Astrocyte of the spinal cord (primary cell): Measurements from ENCODE around the gene SEC14L5.

ENCODE experiments used
- DNase-seq: peaks from one replicate; pipeline ENCODE4 v3.0.0; 2011; ENCODE audit warnings: low read depth, low spot score
- H3K4me3 ChIP-seq: 2 replicates; pipeline ENCODE4 v1.5.1; 2011; ENCODE audit warnings: low read depth, mild to moderate bottlenecking, low read length, moderate library complexity
- CTCF ChIP-seq: IDR thresholded peaks from 2 replicates; pipeline ENCODE4 v1.5.1; 2012; ENCODE audit warnings: low read depth, mild to moderate bottlenecking, low read length, inconsistent platforms
- in situ Hi-C: cut with HindIII; loops from 2 replicates; pipeline ENCODE4 v1.10.0; 2017; ENCODE audit warnings: low sequenced_read_pairs

The SEC14L5 gene

DNA sequence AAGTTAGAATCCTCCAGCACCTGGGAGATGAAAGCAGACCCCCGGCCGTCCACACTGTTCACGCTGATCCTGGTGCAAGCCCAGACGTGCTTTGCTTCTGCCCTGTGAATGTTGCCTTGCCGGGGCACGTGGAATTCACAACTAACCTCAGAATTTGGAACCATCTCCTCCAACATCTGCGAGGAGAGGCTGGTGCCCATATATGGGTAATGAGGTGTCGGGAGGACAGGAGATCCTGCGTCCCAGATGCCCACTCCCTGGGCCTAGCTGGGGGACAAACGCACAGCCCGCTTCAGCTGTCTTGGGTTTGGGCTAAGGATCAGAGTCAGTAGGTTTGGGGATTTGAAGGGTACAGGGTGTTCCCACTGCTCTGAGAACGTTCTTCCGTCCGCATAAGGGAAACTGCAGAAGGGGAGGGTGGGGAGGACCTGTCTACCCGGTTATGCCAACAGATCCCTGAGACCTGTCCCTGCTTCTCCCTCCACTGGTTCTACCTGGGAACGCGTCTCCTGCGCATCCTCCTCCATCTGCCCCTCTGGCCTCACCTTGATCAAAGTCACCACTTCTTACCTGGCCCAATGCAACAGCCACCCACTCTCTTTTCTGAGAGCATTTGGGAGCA, 35.3 kb upstream of the SEC14L5 start:
- no peak for TF ChIP-seq CTCF
- in situ Hi-C loops, result no loop called here
- DNase-seq, result no peak
- H3K4me3 ChIP-seq, result no peak overlapping the region

- no peak overlapping the region for H3K4me3 ChIP-seq
- DNase-seq, result no peak
- TF ChIP-seq CTCF, result no peak
- in situ Hi-C loops, result no loop called here
Measured at GRCh38 chr16:4923853-4924252, 34.3 kb upstream of the SEC14L5 start.

DNA sequence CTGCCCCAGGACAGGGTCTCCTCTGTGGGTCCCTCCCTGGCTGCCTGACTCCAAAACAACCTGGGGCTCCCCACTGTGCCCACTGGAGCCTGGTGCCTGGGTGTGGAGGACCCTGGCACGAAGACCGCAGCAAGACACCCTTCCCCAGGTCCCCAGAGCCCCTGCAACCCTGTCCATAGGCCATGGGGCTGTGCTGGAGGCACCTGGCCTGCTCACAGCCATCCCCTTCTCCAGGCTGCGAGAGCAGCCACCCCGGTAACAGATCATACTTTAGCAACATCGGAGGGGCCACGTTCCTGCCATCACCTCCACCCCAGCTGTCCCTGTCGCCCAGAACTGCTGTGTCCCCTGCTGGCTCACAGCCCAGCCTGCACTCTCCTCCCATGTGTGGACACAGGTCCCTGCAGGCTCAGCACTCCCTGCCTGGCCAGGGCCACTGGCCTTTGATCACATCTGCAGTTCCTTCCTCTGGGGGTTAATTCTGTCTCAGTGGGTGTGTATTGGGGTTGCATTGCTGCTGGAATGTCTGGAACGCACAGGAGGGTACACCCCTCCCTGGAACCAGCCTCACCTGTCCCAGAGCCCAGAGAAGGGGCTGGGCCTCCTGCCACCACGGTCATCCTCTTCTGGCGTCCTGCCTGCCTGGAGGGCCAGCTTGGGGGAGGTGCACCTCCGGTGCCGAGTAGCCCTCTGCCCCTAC, 33.4 kb upstream of the SEC14L5 start:
- DNase-seq, result no peak
- H3K4me3 ChIP-seq, result no peak overlapping the region
- in situ Hi-C loops, result no loop called here
- no peak for TF ChIP-seq CTCF

DNA sequence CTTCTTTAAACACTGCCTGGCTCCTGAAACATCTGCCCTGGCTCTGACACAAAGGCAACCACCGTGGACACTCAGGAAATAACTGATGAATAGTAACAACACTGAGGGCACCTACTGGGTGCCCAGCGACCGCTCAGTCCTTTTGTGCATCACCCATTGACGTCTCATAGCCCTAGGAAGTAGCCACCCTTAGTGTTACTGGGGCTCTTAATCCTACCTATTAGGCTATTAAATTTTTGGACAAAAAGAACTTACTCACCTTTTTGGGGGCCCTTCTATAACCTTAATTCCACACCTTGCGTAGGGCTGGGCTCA, 32.9 kb upstream of the SEC14L5 start:
- in situ Hi-C loops, result no loop called here
- no peak for TF ChIP-seq CTCF
- H3K4me3 ChIP-seq, result no peak overlapping the region
- no peak for DNase-seq

DNA sequence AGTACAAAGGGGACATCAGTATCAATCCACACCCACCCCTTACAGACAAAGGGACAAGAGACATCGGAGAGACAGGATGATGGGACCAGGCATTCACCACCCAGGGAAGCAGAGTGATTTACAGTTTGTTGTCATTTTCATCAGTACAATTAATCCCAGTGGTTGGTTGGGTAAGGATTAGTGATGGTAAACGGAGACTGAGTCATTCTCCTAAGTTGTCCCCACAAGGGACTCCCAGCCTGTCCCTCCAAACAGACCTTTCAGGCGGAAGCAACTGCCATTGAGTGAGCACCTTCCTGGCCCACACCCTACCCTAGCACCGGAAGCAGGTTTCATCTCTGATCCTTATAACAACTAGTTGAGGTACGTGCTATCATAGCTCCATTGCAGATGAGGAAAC, 32.3 kb upstream of the SEC14L5 start:
- no peak for TF ChIP-seq CTCF
- in situ Hi-C loops, result no loop called here
- H3K4me3 ChIP-seq, result no peak overlapping the region
- DNase-seq, result no peak

- no peak for TF ChIP-seq CTCF
- DNase-seq, result no peak
Measured at GRCh38 chr16:4926928-4927327, 31.2 kb upstream of the SEC14L5 start.

More at GRCh38 chr16:4926928-4927327, 31.2 kb upstream of the SEC14L5 start:
- in situ Hi-C loops, result no loop called here
- no peak overlapping the region for H3K4me3 ChIP-seq
